ENCODE measurements around the gene MROH9. TPM values are rescaled to one million over a fixed set of nuclear protein-coding genes. Genes with fewer than 3 reads are reported as not detected.

The MROH9 gene
- total and polyA plus RNA-seq, 7 experiments from 2014 or later: not detected

GRCh38 chr1:171075041-171075440, 139.7 kb downstream of the MROH9 start:
- Histone ChIP-seq H3K36me3 (ENCODE audit: control insufficient read depth in 2 of 3, insufficient read depth in 3 of 3, low read length in 3 of 3) (no peaks in the 10 kb centered on the region), H3K4me1 (ENCODE audit: control insufficient read depth in 2 of 2, insufficient read depth in 2 of 2, low read length in 2 of 2) (no peaks in the 10 kb centered on the region), H3K4me3 (ENCODE audit: low read length) (no peak overlapping the region), H3K9me3 (ENCODE audit: control insufficient read depth in 2 of 3, low read length in 3 of 3) (no peaks in the 10 kb centered on the region), H3K27ac (ENCODE audit: low read depth, low read length) (no peak overlapping the region), H3K27me3 (ENCODE audit: control insufficient read depth in 2 of 2, insufficient read depth in 2 of 2, low read length in 2 of 2) (no peaks in the 10 kb centered on the region)
- intact Hi-C loops (cut with micrococcal nuclease): no loop called here
- H3K36me3 Mint-ChIP-seq: no peaks in the 10 kb centered on the region
- ChIA-PET CTCF (no interaction called here), POLR2A (no interaction called here)
- no peak overlapping the region for H3K27ac Mint-ChIP-seq
- peaks cover 0 to 4% (median 0%) of the 10 kb centered on the region in 11 donors for H3K9me3 Mint-ChIP-seq
- no peak for ATAC-seq
- no peaks in the 10 kb centered on the region for H3K4me1 Mint-ChIP-seq
- no peak overlapping the region for H3K4me3 Mint-ChIP-seq
- H3K27me3 Mint-ChIP-seq: peaks cover 0 to 15% (median 14%) of the 10 kb centered on the region in 5 donors
- no peak for DNase-seq

- ChIA-PET CTCF (interaction anchor here (1.8 kb wide), 1 partner anchor 232 kb away, joined by 7 read pairs; the partner anchor contains the start of gene FMO4), POLR2A (no interaction called here)
- intact Hi-C loops (cut with micrococcal nuclease): loop anchor here (5.0 to 10.0 kb wide), 2 partner anchors 231 to 633 kb away; partner anchors contain the start of gene FMO4 (in 1 of the 2)
- peaks cover 0 to 28% (median 13%) of the 10 kb centered on the region in 5 donors for H3K27me3 Mint-ChIP-seq
- H3K27ac Mint-ChIP-seq: no peak overlapping the region
- Histone ChIP-seq H3K27me3 (ENCODE audit: control insufficient read depth in 2 of 2, insufficient read depth in 2 of 2, low read length in 2 of 2) (no peaks in the 10 kb centered on the region), H3K9me3 (ENCODE audit: control insufficient read depth in 2 of 3, low read length in 3 of 3) (no peaks in the 10 kb centered on the region), H3K4me1 (ENCODE audit: control insufficient read depth in 2 of 2, insufficient read depth in 2 of 2, low read length in 2 of 2) (no peaks in the 10 kb centered on the region), H3K4me3 (ENCODE audit: low read length) (no peak overlapping the region), H3K36me3 (ENCODE audit: control insufficient read depth in 2 of 3, insufficient read depth in 3 of 3, low read length in 3 of 3) (no peaks in the 10 kb centered on the region), H3K27ac (ENCODE audit: low read depth, low read length) (no peak overlapping the region)
- H3K4me3 Mint-ChIP-seq: no peak overlapping the region
- H3K9me3 Mint-ChIP-seq: no peaks in the 10 kb centered on the region
- no peaks in the 10 kb centered on the region for H3K36me3 Mint-ChIP-seq
- no peaks in the 10 kb centered on the region for H3K4me1 Mint-ChIP-seq
- ATAC-seq (no peak), DNase-seq (no peak)
Measured at GRCh38 chr1:171081314-171081753, 146.0 kb downstream of the MROH9 start.

GRCh38 chr1:171081763-171082201, 146.4 kb downstream of the MROH9 start:
- H3K4me3 Mint-ChIP-seq: no peak overlapping the region
- no peaks in the 10 kb centered on the region for H3K4me1 Mint-ChIP-seq
- intact Hi-C loops (cut with micrococcal nuclease): loop anchor here (5.0 to 10.0 kb wide), 2 partner anchors 231 to 633 kb away; partner anchors contain the start of gene FMO4 (in 1 of the 2)
- peaks cover 0 to 24% (median 11%) of the 10 kb centered on the region in 5 donors for H3K27me3 Mint-ChIP-seq
- no peak overlapping the region for H3K27ac Mint-ChIP-seq
- no peaks in the 10 kb centered on the region for H3K4me1 ChIP-seq (ENCODE audit: control insufficient read depth in 2 of 2, insufficient read depth in 2 of 2, low read length in 2 of 2)
- POLR2A ChIA-PET: no interaction called here
- H3K27me3 ChIP-seq (ENCODE audit: control insufficient read depth in 2 of 2, insufficient read depth in 2 of 2, low read length in 2 of 2): no peaks in the 10 kb centered on the region
- ATAC-seq (no peak), DNase-seq (no peak)
- H3K36me3 Mint-ChIP-seq: no peaks in the 10 kb centered on the region
- H3K9me3 ChIP-seq (ENCODE audit: control insufficient read depth in 2 of 3, low read length in 3 of 3): no peaks in the 10 kb centered on the region
- H3K4me3 ChIP-seq (ENCODE audit: low read length): no peak overlapping the region
- no peak overlapping the region for H3K27ac ChIP-seq (ENCODE audit: low read depth, low read length)
- H3K36me3 ChIP-seq (ENCODE audit: control insufficient read depth in 2 of 3, insufficient read depth in 3 of 3, low read length in 3 of 3): no peaks in the 10 kb centered on the region
- CTCF ChIA-PET: interaction anchor here (1.8 kb wide), 1 partner anchor 232 kb away, joined by 7 read pairs; the partner anchor contains the start of gene FMO4
- H3K9me3 Mint-ChIP-seq: no peaks in the 10 kb centered on the region

GRCh38 chr1:171082606-171083005, 147.3 kb downstream of the MROH9 start:
- Mint-ChIP-seq H3K4me1 (no peaks in the 10 kb centered on the region), H3K9me3 (peaks cover 0 to 1% (median 0%) of the 10 kb centered on the region in 11 donors), H3K4me3 (no peak overlapping the region), H3K27me3 (peaks cover 0 to 23% (median 10%) of the 10 kb centered on the region in 5 donors), H3K36me3 (no peaks in the 10 kb centered on the region), H3K27ac (no peak overlapping the region)
- Histone ChIP-seq H3K27ac (ENCODE audit: low read depth, low read length) (no peak overlapping the region), H3K27me3 (ENCODE audit: control insufficient read depth in 2 of 2, insufficient read depth in 2 of 2, low read length in 2 of 2) (no peaks in the 10 kb centered on the region), H3K36me3 (ENCODE audit: control insufficient read depth in 2 of 3, insufficient read depth in 3 of 3, low read length in 3 of 3) (no peaks in the 10 kb centered on the region), H3K9me3 (ENCODE audit: control insufficient read depth in 2 of 3, low read length in 3 of 3) (no peaks in the 10 kb centered on the region), H3K4me3 (ENCODE audit: low read length) (no peak overlapping the region), H3K4me1 (ENCODE audit: control insufficient read depth in 2 of 2, insufficient read depth in 2 of 2, low read length in 2 of 2) (no peaks in the 10 kb centered on the region)
- ChIA-PET POLR2A (no interaction called here), CTCF (no interaction called here)
- DNase-seq: no peak
- intact Hi-C loops (cut with micrococcal nuclease): loop anchor here (5.0 to 10.0 kb wide), 2 partner anchors 230 to 632 kb away; partner anchors contain the start of gene FMO4 (in 1 of the 2)
- no peak for ATAC-seq

- H3K4me1 ChIP-seq (ENCODE audit: control insufficient read depth in 2 of 2, insufficient read depth in 2 of 2, low read length in 2 of 2): no peaks in the 10 kb centered on the region
- no peak for ATAC-seq
- H3K27me3 ChIP-seq (ENCODE audit: control insufficient read depth in 2 of 2, insufficient read depth in 2 of 2, low read length in 2 of 2): no peaks in the 10 kb centered on the region
- peaks cover 0 to 23% (median 10%) of the 10 kb centered on the region in 5 donors for H3K27me3 Mint-ChIP-seq
- H3K36me3 ChIP-seq (ENCODE audit: control insufficient read depth in 2 of 3, insufficient read depth in 3 of 3, low read length in 3 of 3): no peaks in the 10 kb centered on the region
- H3K4me3 Mint-ChIP-seq: no peak overlapping the region
- intact Hi-C loops (cut with micrococcal nuclease): loop anchor here (5.0 to 10.0 kb wide), 2 partner anchors 229 to 632 kb away; partner anchors contain the start of gene FMO4 (in 1 of the 2)
- no peaks in the 10 kb centered on the region for H3K36me3 Mint-ChIP-seq
- ChIA-PET CTCF (no interaction called here), POLR2A (no interaction called here)
- no peak overlapping the region for H3K27ac Mint-ChIP-seq
- no peak for DNase-seq
- peaks cover 0 to 1% (median 0%) of the 10 kb centered on the region in 11 donors for H3K9me3 Mint-ChIP-seq
- no peaks in the 10 kb centered on the region for H3K9me3 ChIP-seq (ENCODE audit: control insufficient read depth in 2 of 3, low read length in 3 of 3)
- H3K27ac ChIP-seq (ENCODE audit: low read depth, low read length): no peak overlapping the region
- H3K4me3 ChIP-seq (ENCODE audit: low read length): no peak overlapping the region
- H3K4me1 Mint-ChIP-seq: no peaks in the 10 kb centered on the region
Measured at GRCh38 chr1:171083222-171083621, 147.9 kb downstream of the MROH9 start.

- no peaks in the 10 kb centered on the region for H3K27me3 ChIP-seq (ENCODE audit: control insufficient read depth in 2 of 2, insufficient read depth in 2 of 2, low read length in 2 of 2)
- no peaks in the 10 kb centered on the region for H3K9me3 ChIP-seq (ENCODE audit: control insufficient read depth in 2 of 3, low read length in 3 of 3)
- H3K27ac ChIP-seq (ENCODE audit: low read depth, low read length): no peak overlapping the region
- H3K36me3 Mint-ChIP-seq: no peaks in the 10 kb centered on the region
- H3K27ac Mint-ChIP-seq: no peak overlapping the region
- H3K36me3 ChIP-seq (ENCODE audit: control insufficient read depth in 2 of 3, insufficient read depth in 3 of 3, low read length in 3 of 3): no peaks in the 10 kb centered on the region
- H3K4me3 ChIP-seq (ENCODE audit: low read length): no peak overlapping the region
- CTCF ChIA-PET: no interaction called here
- no peaks in the 10 kb centered on the region for H3K4me1 ChIP-seq (ENCODE audit: control insufficient read depth in 2 of 2, insufficient read depth in 2 of 2, low read length in 2 of 2)
- H3K9me3 Mint-ChIP-seq: peaks cover 0 to 1% (median 0%) of the 10 kb centered on the region in 11 donors
- no peaks in the 10 kb centered on the region for H3K4me1 Mint-ChIP-seq
- no peak for ATAC-seq
- peaks cover 0 to 23% (median 10%) of the 10 kb centered on the region in 5 donors for H3K27me3 Mint-ChIP-seq
- no peak for DNase-seq
- H3K4me3 Mint-ChIP-seq: no peak overlapping the region
- intact Hi-C loops (cut with micrococcal nuclease): loop anchor here (5.0 to 10.0 kb wide), 2 partner anchors 228 to 631 kb away; partner anchors contain the start of gene FMO4 (in 1 of the 2)
- POLR2A ChIA-PET: no interaction called here
Measured at GRCh38 chr1:171084091-171084490, 148.8 kb downstream of the MROH9 start.

- no peaks in the 10 kb centered on the region for H3K36me3 Mint-ChIP-seq
- Histone ChIP-seq H3K27me3 (ENCODE audit: control insufficient read depth in 2 of 2, insufficient read depth in 2 of 2, low read length in 2 of 2) (no peaks in the 10 kb centered on the region), H3K4me3 (ENCODE audit: low read length) (no peak overlapping the region), H3K36me3 (ENCODE audit: control insufficient read depth in 2 of 3, insufficient read depth in 3 of 3, low read length in 3 of 3) (no peaks in the 10 kb centered on the region), H3K9me3 (ENCODE audit: control insufficient read depth in 2 of 3, low read length in 3 of 3) (no peaks in the 10 kb centered on the region), H3K4me1 (ENCODE audit: control insufficient read depth in 2 of 2, insufficient read depth in 2 of 2, low read length in 2 of 2) (no peaks in the 10 kb centered on the region), H3K27ac (ENCODE audit: low read depth, low read length) (no peak overlapping the region)
- H3K9me3 Mint-ChIP-seq: peaks cover 0 to 1% (median 0%) of the 10 kb centered on the region in 11 donors
- no peak overlapping the region for H3K4me3 Mint-ChIP-seq
- intact Hi-C loops (cut with micrococcal nuclease): loop anchor here (5.0 to 10.0 kb wide), 2 partner anchors 227 to 630 kb away; partner anchors contain the start of gene FMO4 (in 1 of the 2)
- ChIA-PET POLR2A (no interaction called here), CTCF (no interaction called here)
- no peak overlapping the region for H3K27ac Mint-ChIP-seq
- ATAC-seq (no peak), DNase-seq (no peak)
- H3K4me1 Mint-ChIP-seq: no peaks in the 10 kb centered on the region
- peaks cover 0 to 18% (median 10%) of the 10 kb centered on the region in 5 donors for H3K27me3 Mint-ChIP-seq
Measured at GRCh38 chr1:171084870-171085269, 149.5 kb downstream of the MROH9 start.

Measured in naive thymus-derived CD4-positive, alpha-beta T cell (primary cell).